Progenitor cell of endocrine pancreas (in vitro differentiated cells): ENCODE data around the gene KLHDC8A. TPM values are rescaled to one million over a fixed set of nuclear protein-coding genes. Genes with fewer than 3 reads are reported as not detected.

Experiments used
- DNase-seq: peaks from one replicate; pipeline ENCODE4 v3.0.0; 2021; ENCODE audit warnings: low spot score; ENCODE audit not compliant: unreplicated experiment
- H3K27ac Mint-ChIP-seq: 2 replicates; pipeline ENCODE4 v1.8.0; 2021; ENCODE audit warnings: mild to moderate bottlenecking, moderate library complexity, mixed read lengths
- H3K27me3 Mint-ChIP-seq: 2 replicates; pipeline ENCODE4 v1.8.0; 2021; ENCODE audit warnings: mixed read lengths
- H3K36me3 Mint-ChIP-seq: 2 replicates; pipeline ENCODE4 v1.8.0; 2022; ENCODE audit warnings: mixed read lengths; ENCODE audit not compliant: insufficient read depth
- H3K4me1 Mint-ChIP-seq: 2 replicates; pipeline ENCODE4 v1.8.0; 2021; ENCODE audit warnings: low read depth, mixed read lengths
- H3K4me3 Mint-ChIP-seq: 2 replicates; pipeline ENCODE4 v1.8.0; 2021; ENCODE audit warnings: low read depth, mild to moderate bottlenecking, moderate library complexity, mixed read lengths
- H3K9me3 Mint-ChIP-seq: 2 replicates; pipeline ENCODE4 v1.8.0; 2021; ENCODE audit warnings: low read depth, mixed read lengths
- total RNA-seq: library from RNA; stranded (reverse); gene quantifications from 2 replicates; pipeline ENCODE4 v1.2.1, GENCODE V29; 2021
- TF ChIP-seq, protein P1 (sequence below): fragments of 200-600 bp; sonication (generic); IDR thresholded peaks from one replicate; pipeline ENCODE4 v1.5.0; 2021; ENCODE audit warnings: antibody characterized with exemption, mild to moderate bottlenecking; ENCODE audit not compliant: unreplicated experiment

The KLHDC8A gene
- total RNA-seq, 1 donor from 2014 or later = 0.36 TPM

DNA sequence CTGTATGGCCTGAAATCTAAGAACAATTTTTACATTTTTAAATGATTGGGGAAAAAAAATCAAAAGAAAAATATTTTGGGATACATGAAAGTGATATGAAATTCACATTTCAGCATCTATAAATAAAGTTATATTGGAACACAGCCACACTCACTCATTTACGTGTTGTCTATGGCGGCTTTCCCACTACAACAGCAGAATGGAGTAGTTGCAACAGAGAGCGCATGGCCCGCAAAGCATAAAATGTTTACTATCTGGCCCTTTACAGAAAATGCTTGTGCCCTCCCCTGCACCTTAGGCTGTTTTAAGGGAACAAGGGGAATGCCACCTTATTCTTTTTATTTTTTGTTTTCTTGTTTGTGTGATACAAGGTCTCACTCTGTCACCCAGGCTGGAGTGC is 3.5 kb downstream of the KLHDC8A start:
- H3K4me1 Mint-ChIP-seq = peaks cover 3% of the 10 kb centered on the region
- no peaks in the 10 kb centered on the region for H3K36me3 Mint-ChIP-seq
- no peak overlapping the region for H3K4me3 Mint-ChIP-seq
- no peak overlapping the region for H3K27ac Mint-ChIP-seq
- H3K9me3 Mint-ChIP-seq = no peaks in the 10 kb centered on the region
- TF ChIP-seq, protein P1, sequence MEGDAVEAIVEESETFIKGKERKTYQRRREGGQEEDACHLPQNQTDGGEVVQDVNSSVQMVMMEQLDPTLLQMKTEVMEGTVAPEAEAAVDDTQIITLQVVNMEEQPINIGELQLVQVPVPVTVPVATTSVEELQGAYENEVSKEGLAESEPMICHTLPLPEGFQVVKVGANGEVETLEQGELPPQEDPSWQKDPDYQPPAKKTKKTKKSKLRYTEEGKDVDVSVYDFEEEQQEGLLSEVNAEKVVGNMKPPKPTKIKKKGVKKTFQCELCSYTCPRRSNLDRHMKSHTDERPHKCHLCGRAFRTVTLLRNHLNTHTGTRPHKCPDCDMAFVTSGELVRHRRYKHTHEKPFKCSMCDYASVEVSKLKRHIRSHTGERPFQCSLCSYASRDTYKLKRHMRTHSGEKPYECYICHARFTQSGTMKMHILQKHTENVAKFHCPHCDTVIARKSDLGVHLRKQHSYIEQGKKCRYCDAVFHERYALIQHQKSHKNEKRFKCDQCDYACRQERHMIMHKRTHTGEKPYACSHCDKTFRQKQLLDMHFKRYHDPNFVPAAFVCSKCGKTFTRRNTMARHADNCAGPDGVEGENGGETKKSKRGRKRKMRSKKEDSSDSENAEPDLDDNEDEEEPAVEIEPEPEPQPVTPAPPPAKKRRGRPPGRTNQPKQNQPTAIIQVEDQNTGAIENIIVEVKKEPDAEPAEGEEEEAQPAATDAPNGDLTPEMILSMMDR = no peak
- no peak for DNase-seq
- peaks cover 70% of the 10 kb centered on the region for H3K27me3 Mint-ChIP-seq

GRCh38 chr1:205351984-205352713 is 4.6 kb downstream of the KLHDC8A start:
- peaks cover 73% of the 10 kb centered on the region for H3K27me3 Mint-ChIP-seq
- no peaks in the 10 kb centered on the region for H3K9me3 Mint-ChIP-seq
- TF ChIP-seq, protein P1 = no peak
- H3K27ac Mint-ChIP-seq = peak overlapping the region; percentile 57
- H3K4me3 Mint-ChIP-seq = no peak overlapping the region
- peaks cover 3% of the 10 kb centered on the region for H3K4me1 Mint-ChIP-seq
- DNase-seq = no peak
- no peaks in the 10 kb centered on the region for H3K36me3 Mint-ChIP-seq

DNA sequence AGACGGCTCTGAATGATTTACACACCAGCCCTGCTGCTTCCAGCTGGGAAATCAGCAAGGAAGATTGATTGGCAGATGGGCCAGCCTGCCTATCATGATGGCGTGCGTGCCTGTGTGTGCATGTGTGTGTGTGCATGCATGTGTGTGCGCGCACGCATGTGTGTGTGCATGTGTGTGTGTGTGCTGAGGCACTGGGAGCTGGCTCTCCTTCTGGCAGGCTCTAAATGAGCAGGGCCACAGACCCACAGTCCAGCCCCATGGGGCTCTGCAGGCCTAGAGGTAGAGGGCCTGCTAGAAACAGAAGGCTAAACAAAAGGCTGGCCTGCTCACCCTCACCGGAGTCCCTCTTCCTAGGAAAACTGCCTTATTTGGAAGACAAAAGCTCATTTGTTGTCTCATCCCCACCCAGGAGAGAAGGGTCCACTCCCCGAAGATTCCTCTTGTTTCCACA is 6.0 kb downstream of the KLHDC8A start:
- no peak for DNase-seq
- Mint-ChIP-seq H3K9me3 (no peaks in the 10 kb centered on the region), H3K4me1 (peaks cover 3% of the 10 kb centered on the region), H3K27ac (no peak overlapping the region), H3K4me3 (no peak overlapping the region), H3K36me3 (no peaks in the 10 kb centered on the region), H3K27me3 (peaks cover 75% of the 10 kb centered on the region)
- TF ChIP-seq, protein P1 = no peak

DNA sequence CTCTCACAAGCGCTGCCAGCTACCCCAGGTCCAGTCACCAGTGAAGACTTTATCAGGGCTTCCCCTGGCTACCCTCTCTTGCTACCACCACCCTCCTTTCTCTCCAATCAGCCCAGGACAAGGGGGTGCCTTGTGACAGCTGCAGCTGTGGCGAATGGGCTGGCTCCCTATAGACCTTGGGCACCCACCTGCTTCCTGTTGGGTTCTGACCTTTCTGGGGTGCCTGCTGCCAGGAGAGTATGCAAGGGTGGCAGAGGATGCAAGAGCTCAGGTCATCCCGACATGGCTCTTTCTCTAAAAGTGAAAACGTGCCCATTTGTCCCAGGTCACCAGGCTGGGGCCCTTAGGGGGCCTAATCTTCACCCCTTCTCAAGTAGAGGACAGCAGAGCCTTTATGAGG is 6.6 kb downstream of the KLHDC8A start:
- no peaks in the 10 kb centered on the region for H3K36me3 Mint-ChIP-seq
- no peak for DNase-seq
- H3K27ac Mint-ChIP-seq = no peak overlapping the region
- H3K9me3 Mint-ChIP-seq = no peaks in the 10 kb centered on the region
- peaks cover 3% of the 10 kb centered on the region for H3K4me1 Mint-ChIP-seq
- H3K27me3 Mint-ChIP-seq = peaks cover 75% of the 10 kb centered on the region
- H3K4me3 Mint-ChIP-seq = no peak overlapping the region
- TF ChIP-seq, protein P1 = no peak

DNA sequence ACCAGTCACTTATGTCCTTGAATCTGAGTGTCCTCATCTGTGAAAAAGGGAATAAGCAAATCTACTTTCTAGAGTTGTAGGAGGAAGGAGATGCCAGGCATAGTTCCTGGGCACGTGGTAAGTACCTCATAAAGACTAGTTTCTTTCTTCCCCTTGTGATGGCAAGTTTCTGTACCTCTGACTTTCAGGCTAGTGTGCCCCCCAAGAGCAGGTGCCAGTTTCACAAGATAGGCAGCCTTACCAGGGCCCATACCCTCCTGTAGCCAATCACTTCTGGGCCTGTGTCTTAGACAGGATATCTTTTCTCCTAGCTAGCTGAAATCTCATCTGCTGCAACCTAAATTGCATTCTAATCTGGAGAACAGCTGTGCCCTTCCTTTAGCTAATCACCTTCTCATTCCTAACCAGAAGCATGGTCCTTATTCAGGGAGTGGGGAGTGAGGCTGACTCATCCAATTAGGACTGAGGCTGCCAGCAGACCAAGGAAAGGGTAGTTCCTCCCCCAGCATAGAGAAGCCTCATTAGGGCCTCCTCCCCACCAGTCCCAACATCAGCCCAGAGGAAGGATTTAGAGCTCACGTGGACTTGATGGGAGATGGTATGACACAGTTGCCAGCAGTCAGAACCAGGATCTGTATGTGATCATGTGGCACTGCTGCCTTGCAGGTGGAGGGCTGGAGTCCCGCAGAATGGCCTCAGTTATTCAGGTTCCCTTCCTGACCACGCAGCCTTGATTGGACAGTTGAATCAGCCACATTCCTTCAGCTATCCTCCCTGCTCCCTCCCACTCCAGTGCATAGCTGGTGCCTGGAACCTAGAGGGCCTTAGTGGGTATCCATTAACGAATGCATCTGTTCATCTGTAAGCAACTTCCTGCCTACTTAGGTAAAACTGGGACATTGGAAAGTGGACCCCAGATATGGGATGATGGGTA is 7.9 kb downstream of the KLHDC8A start:
- no peak overlapping the region for H3K27ac Mint-ChIP-seq
- H3K4me3 Mint-ChIP-seq = no peak overlapping the region
- H3K27me3 Mint-ChIP-seq = peaks cover 80% of the 10 kb centered on the region
- H3K36me3 Mint-ChIP-seq = no peaks in the 10 kb centered on the region
- no peaks in the 10 kb centered on the region for H3K9me3 Mint-ChIP-seq
- TF ChIP-seq, protein P1 = no peak
- peaks cover 10% of the 10 kb centered on the region for H3K4me1 Mint-ChIP-seq
- DNase-seq = no peak
